H1 (cell line): ENCODE measurements around the gene ARNT2. TPM values are rescaled to one million over a fixed set of nuclear protein-coding genes. Genes with fewer than 3 reads are reported as not detected.

Experiments
- CTCF ChIA-PET: fragments of 300-600 bp; sonication (Branson Sonifier 250); formaldehyde crosslinking; loops from one replicate; lab custom pipeline; 2021; ENCODE audit not compliant: partially characterized antibody; lab: Charles Lee
- POLR2A ChIA-PET: fragments of 300-600 bp; sonication (Branson Sonifier 250); formaldehyde crosslinking; loops from one replicate; lab custom pipeline; 2021; ENCODE audit warnings: inconsistent platforms; ENCODE audit not compliant: partially characterized antibody; lab: Charles Lee
- DNase-seq, 2 experiments: peaks; one replicate each; pipeline versions ENCODE4 v3.0.0 to v3.0.0-alpha.2; 2010 to 2022; ENCODE audit warnings: low spot score in 2 of 2, low read depth in 1 of 2, mixed read lengths in 1 of 2
- FAIRE-seq: peaks from 2 replicates; lab custom pipeline; 2011; peaks lifted over from hg19 to GRCh38; lab: Jason Lieb, UNC
- H2AFZ ChIP-seq: 2 replicates; pipeline ENCODE4 v1.8.1; 2012; ENCODE audit warnings: low read length, inconsistent platforms
- H2AK5ac ChIP-seq: 2 replicates; pipeline ENCODE4 v1.6.1; 2013; ENCODE audit warnings: low read depth, low read length
- H2BK120ac ChIP-seq: replicated peaks from 2 replicates; pipeline ENCODE3; 2013; ENCODE audit warnings: low read depth, low read length, inconsistent platforms
- H2BK12ac ChIP-seq: 2 replicates; pipeline ENCODE4 v1.6.1; 2013; ENCODE audit warnings: low read depth, low read length
- H2BK15ac ChIP-seq: 2 replicates; pipeline ENCODE4 v1.6.1; 2013; ENCODE audit warnings: low read length
- H2BK20ac ChIP-seq: 2 replicates; pipeline ENCODE4 v1.6.1; 2013; ENCODE audit warnings: low read length
- H2BK5ac ChIP-seq: 2 replicates; pipeline ENCODE4 v1.6.1; 2013; ENCODE audit warnings: low read depth, low read length
- H3K14ac ChIP-seq: 2 replicates; pipeline ENCODE4 v1.6.1; 2013; ENCODE audit warnings: inconsistent platforms; ENCODE audit not compliant: insufficient read length
- H3K18ac ChIP-seq: 2 replicates; pipeline ENCODE4 v1.6.1; 2013; ENCODE audit warnings: low read length; ENCODE audit errors: extremely low read depth
- H3K23ac ChIP-seq: 2 replicates; pipeline ENCODE4 v1.6.1; 2013; ENCODE audit warnings: inconsistent platforms; ENCODE audit not compliant: insufficient read length
- H3K23me2 ChIP-seq: 2 replicates; pipeline ENCODE4 v1.6.1; 2013; ENCODE audit warnings: low read depth, low read length
- H3K27ac ChIP-seq: 2 replicates; pipeline ENCODE4 v1.6.1; 2011; ENCODE audit warnings: low read depth, low read length, inconsistent platforms
- H3K27me3 ChIP-seq, 4 experiments: replicated peaks in 1 of 4; 1 replicate in 1 of 4; 2 replicates in 3 of 4; pipeline versions ENCODE4 v1.6.1 to v1.8.1; 2011 to 2013; ENCODE audit warnings: low read length in 3 of 4, mild to moderate bottlenecking in 3 of 4, inconsistent platforms in 2 of 4, mixed read lengths in 2 of 4, moderate library complexity in 1 of 4; ENCODE audit not compliant: control insufficient read depth in 3 of 4, insufficient read depth in 3 of 4; ENCODE audit errors: extremely low read depth in 1 of 4
- H3K36me3 ChIP-seq, 4 experiments: 2 replicates each; pipeline versions ENCODE4 v1.6.1 to v1.8.1; 2011 to 2013; ENCODE audit warnings: mild to moderate bottlenecking in 4 of 4, low read length in 3 of 4, moderate library complexity in 2 of 4, control low read depth in 1 of 4, inconsistent platforms in 1 of 4; ENCODE audit not compliant: insufficient read depth in 4 of 4, control insufficient read depth in 2 of 4
- H3K4ac ChIP-seq: replicated peaks from 2 replicates; pipeline ENCODE3; 2013; ENCODE audit warnings: low read length, low read depth, mixed read lengths, inconsistent platforms; ENCODE audit not compliant: insufficient read length
- H3K4me1 ChIP-seq, 4 experiments: replicated peaks in 1 of 4; 1 replicate in 1 of 4; 2 replicates in 3 of 4; pipeline versions ENCODE4 v1.6.1 to v1.8.1; 2011 to 2013; ENCODE audit warnings: low read length in 3 of 4, inconsistent platforms in 2 of 4, mixed read lengths in 1 of 4; ENCODE audit not compliant: insufficient read depth in 4 of 4, control insufficient read depth in 3 of 4
- H3K4me2 ChIP-seq, 2 experiments: 2 replicates each; pipeline versions ENCODE4 v1.6.1 to v1.8.1; 2011 to 2013; ENCODE audit warnings: low read depth in 2 of 2, low read length in 2 of 2, control low read depth in 1 of 2, inconsistent platforms in 1 of 2, mild to moderate bottlenecking in 1 of 2; ENCODE audit not compliant: insufficient read depth in 1 of 2
- H3K4me3 ChIP-seq, 4 experiments: fragments of 200-600, 300-600 bp in 1 of 4; sonication (generic), shearing (Covaris generic), sonication (Bioruptor Twin) in 1 of 4; 2 replicates each; pipeline versions ENCODE4 v1.5.1 to v1.8.1; 2011 to 2016; ENCODE audit warnings: low read length in 4 of 4, low read depth in 3 of 4, control low read depth in 2 of 4, inconsistent platforms in 2 of 4, mild to moderate bottlenecking in 2 of 4, mixed read lengths in 1 of 4, moderate library complexity in 1 of 4; ENCODE audit not compliant: insufficient read depth in 2 of 4; ENCODE audit errors: extremely low read depth in 1 of 4
- H3K56ac ChIP-seq: replicated peaks from 2 replicates; pipeline ENCODE3; 2013; ENCODE audit warnings: low read depth, mild to moderate bottlenecking, mixed read lengths, low read length, inconsistent platforms; ENCODE audit not compliant: insufficient read length
- H3K79me1 ChIP-seq: 2 replicates; pipeline ENCODE4 v1.6.1; 2013; ENCODE audit warnings: low read depth, low read length, control low read depth
- H3K79me2 ChIP-seq, 2 experiments: 2 replicates each; pipeline versions ENCODE4 v1.6.1 to v1.8.1; 2012 to 2013; ENCODE audit warnings: low read length in 2 of 2, mild to moderate bottlenecking in 2 of 2, inconsistent platforms in 1 of 2; ENCODE audit not compliant: insufficient read depth in 2 of 2, control insufficient read depth in 1 of 2
- H3K9ac ChIP-seq, 4 experiments: replicated peaks in 1 of 4; 1 replicate in 1 of 4; 2 replicates in 3 of 4; pipeline versions ENCODE4 v1.6.1 to v1.8.1; 2011 to 2013; ENCODE audit warnings: low read depth in 3 of 4, low read length in 3 of 4, control low read depth in 2 of 4, mild to moderate bottlenecking in 2 of 4, moderate library complexity in 2 of 4, inconsistent platforms in 1 of 4; ENCODE audit errors: extremely low read depth in 1 of 4
- H3K9me3 ChIP-seq, 2 experiments: 2 replicates each; pipeline versions ENCODE4 v1.6.1 to v1.8.1; 2012 to 2013; ENCODE audit warnings: mild to moderate bottlenecking in 2 of 2, moderate library complexity in 2 of 2, control low read depth in 1 of 2, inconsistent platforms in 1 of 2, low read depth in 1 of 2, low read length in 1 of 2, mixed read lengths in 1 of 2; ENCODE audit not compliant: insufficient read depth in 2 of 2
- H4K20me1 ChIP-seq, 2 experiments: replicated peaks in 1 of 2; 2 replicates each; pipeline versions ENCODE3 to v1.8.1; 2011 to 2013; ENCODE audit warnings: inconsistent platforms in 2 of 2, low read length in 2 of 2, mild to moderate bottlenecking in 1 of 2; ENCODE audit not compliant: insufficient read depth in 2 of 2, control insufficient read depth in 1 of 2
- H4K5ac ChIP-seq: 2 replicates; pipeline ENCODE4 v1.6.1; 2013; ENCODE audit warnings: low read length, low read depth, mixed read lengths, inconsistent platforms; ENCODE audit not compliant: insufficient read length
- H4K8ac ChIP-seq: 2 replicates; pipeline ENCODE4 v1.8.0; 2013; ENCODE audit warnings: mild to moderate bottlenecking, moderate library complexity, low read length, inconsistent platforms; ENCODE audit not compliant: insufficient read depth; ENCODE audit errors: extremely low read depth
- H4K91ac ChIP-seq: replicated peaks from 2 replicates; pipeline ENCODE3; 2013; ENCODE audit warnings: low read length, mixed read lengths, inconsistent platforms; ENCODE audit not compliant: insufficient read length
- CTCF ChIP-seq, 3 experiments: IDR thresholded peaks; 1 replicate in 2 of 3; 2 replicates in 1 of 3; pipeline versions ENCODE4 v1.5.1 to v1.6.1; 2011; ENCODE audit warnings: low read length in 3 of 3, mild to moderate bottlenecking in 3 of 3, inconsistent platforms in 2 of 3, low read depth in 1 of 3, moderate library complexity in 1 of 3; ENCODE audit not compliant: insufficient read depth in 1 of 3; ENCODE audit errors: control extremely low read depth in 1 of 3
- MAFK ChIP-seq: IDR thresholded peaks from 2 replicates; pipeline ENCODE4 v1.6.1; 2012; ENCODE audit warnings: low read depth, mild to moderate bottlenecking, improper control_type of control experiment, low read length
- POLR2AphosphoS5 ChIP-seq: IDR thresholded peaks from 2 replicates; pipeline ENCODE4 v1.6.1; 2011; ENCODE audit warnings: low read depth, low read length
- RAD21 ChIP-seq, 2 experiments: IDR thresholded peaks in 1 of 2; conservative IDR thresholded peaks in 1 of 2; 2 replicates each; pipeline ENCODE4 v1.6.1; 2011; ENCODE audit warnings: low read depth in 2 of 2, low read length in 2 of 2, improper control_type of control experiment in 1 of 2, inconsistent platforms in 1 of 2, mild to moderate bottlenecking in 1 of 2, moderate library complexity in 1 of 2
- WGBS, 2 experiments: shearing (Covaris generic) in 1 of 2; methylation state at CpG; one replicate each; pipeline versions ENCODE4 v1.1.6 to v1.1.7; 2013 to 2015; ENCODE audit warnings: low lambda C conversion rate in 2 of 2, mixed read lengths in 2 of 2, inconsistent platforms in 1 of 2, low coverage in 1 of 2, missing lambda C conversion rate in 1 of 2; ENCODE audit not compliant: insufficient replicate concordance in 2 of 2, insufficient coverage in 1 of 2, insufficient read length in 1 of 2; ENCODE audit errors: extremely low coverage in 1 of 2, missing lambda C conversion rate in 1 of 2; 5-methylcytosine and 5-hydroxymethylcytosine counted together
- polyA plus RNA-seq, 7 experiments: library from polyadenylated mRNA; depleted of rRNA in 3 of 7; stranded (reverse) in 5 of 7; unstranded in 2 of 7; fragments of >200 nt in 5 of 7; fragments of 200-250 nt in 2 of 7; gene quantifications; 1 replicate in 5 of 7; 2 replicates in 1 of 7; 4 replicates in 1 of 7; pipeline versions ENCODE4 v1.2.1 to v1.2.3, GENCODE V29; 2011 to 2013; ENCODE audit warnings: missing spikeins in 2 of 7, mixed read lengths in 2 of 7
- total RNA-seq: library from RNA; stranded (reverse); fragmentation: NEBNext Ultra II Directional; extraction: Animal tissue kit (Norgen Biotek cat#: 25700); gene quantifications from 2 replicates; pipeline ENCODE4 v1.2.1, GENCODE V29; 2021

The ARNT2 gene
- total and polyA plus RNA-seq, 2 of the 8 experiments (the other 6 are each of a cell fraction or from before 2014, with no cell fraction given) = 9.5 to 14.6 TPM

- H3K14ac ChIP-seq = no peak overlapping the region
- no peaks in the 10 kb centered on the region for H3K79me2 ChIP-seq
- no peak overlapping the region for H3K27ac ChIP-seq
- H3K9me3 ChIP-seq = no peaks in the 10 kb centered on the region
- TF ChIP-seq POLR2AphosphoS5 (no peak), RAD21 (IDR thresholded peaks at IDR 0.05 in 1 of 2, conservative IDR thresholded peaks at IDR 0.05 in 1 of 2; ENCODE audit: low read depth in 2 of 2, low read length in 2 of 2) (peak in 1 of 2 experiments; percentile 25; a peak in 2 of 4 replicates), MAFK (peak; percentile 58; the same call in 1 of the 2 replicates), CTCF (IDR thresholded peaks at IDR 0.05; ENCODE audit: control extremely low read depth in 1 of 3, insufficient read depth in 1 of 3, low read depth in 1 of 3, low read length in 3 of 3) (peak in 2 of 3 experiments; percentile 6 to 38; a peak in 2 of 4 replicates)
- TF ChIP-seq, all 59 proteins: peak for 3
- 46% methylated on average over 2 of the region's 2 CpGs; no CpG with 5 or more reads in 1 of the 2 experiments for WGBS, 2 experiments
- no peak overlapping the region for H2AK5ac ChIP-seq
- no peak overlapping the region for H3K9ac ChIP-seq
- H2BK120ac ChIP-seq = no peak overlapping the region
- no peaks in the 10 kb centered on the region for H3K79me1 ChIP-seq
- ChIA-PET POLR2A (interaction anchor here (0.6 kb wide), 1 partner anchor 9 kb away, joined by 3 read pairs; no protein-coding TSS in a partner anchor), CTCF (interaction anchor here (0.6 to 4.4 kb wide), 19 partner anchors 9 to 1447 kb away, joined by 3 to 31 read pairs (median 5); partner anchors contain the start of gene CEMIP)
- H3K4ac ChIP-seq = no peak overlapping the region
- peaks cover 2 to 3% of the 10 kb centered on the region in 2 experiments for H4K20me1 ChIP-seq
- no peak overlapping the region for H3K18ac ChIP-seq
- H3K56ac ChIP-seq = no peak overlapping the region
- no peak overlapping the region for H4K91ac ChIP-seq
- DNase-seq = no peak
- peaks cover 0 to 6% (median 5%) of the 10 kb centered on the region in 4 experiments; a peak in 4 of 7 replicates for H3K4me1 ChIP-seq
- H2BK15ac ChIP-seq = no peak overlapping the region
- H3K27me3 ChIP-seq = no peaks in the 10 kb centered on the region
- no peak overlapping the region for H2AFZ ChIP-seq
- H2BK20ac ChIP-seq = no peak overlapping the region
- peak overlapping the region; percentile 14 to 27; a peak in 2 of 4 replicates for H3K4me2 ChIP-seq
- H2BK12ac ChIP-seq = no peak overlapping the region
- H4K8ac ChIP-seq = no peak overlapping the region
- H3K23ac ChIP-seq = no peak overlapping the region
- H3K36me3 ChIP-seq = peaks cover 0 to 2% (median 0%) of the 10 kb centered on the region in 4 experiments; a peak in 1 of 8 replicates
- FAIRE-seq = peak; percentile 91
- H3K23me2 ChIP-seq = no peaks in the 10 kb centered on the region
- H3K4me3 ChIP-seq = no peak overlapping the region
- H2BK5ac ChIP-seq = no peak overlapping the region
- no peak overlapping the region for H4K5ac ChIP-seq
Observed at GRCh38 chr15:80587007-80587406, 182.8 kb downstream of the ARNT2 start.
